ENCODE measurements around the gene ADGRB2.

DNA sequence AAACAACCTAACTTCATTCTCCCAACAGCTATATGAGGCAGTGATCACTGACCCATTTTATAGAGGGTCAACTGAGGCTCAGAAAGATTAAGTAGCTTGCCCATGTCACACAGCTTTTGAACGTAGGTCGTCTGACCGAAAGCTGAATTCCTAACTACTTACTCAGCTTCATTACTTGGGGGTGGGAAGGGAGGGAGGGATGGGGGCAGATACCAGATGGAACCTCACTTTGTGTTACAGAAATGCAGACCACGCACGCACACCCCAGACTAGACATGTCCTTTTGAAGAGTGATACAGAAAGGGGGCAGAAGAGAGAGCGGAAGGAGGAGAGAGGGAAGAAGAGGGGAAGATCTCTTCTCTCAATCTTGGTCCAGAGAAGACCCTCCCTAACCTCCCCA, 2.3 kb downstream of the ADGRB2 start:
- TF ChIP-seq EP300 (IDR thresholded peaks at IDR 0.05) = no peak
- TF ChIP-seq, protein P1, sequence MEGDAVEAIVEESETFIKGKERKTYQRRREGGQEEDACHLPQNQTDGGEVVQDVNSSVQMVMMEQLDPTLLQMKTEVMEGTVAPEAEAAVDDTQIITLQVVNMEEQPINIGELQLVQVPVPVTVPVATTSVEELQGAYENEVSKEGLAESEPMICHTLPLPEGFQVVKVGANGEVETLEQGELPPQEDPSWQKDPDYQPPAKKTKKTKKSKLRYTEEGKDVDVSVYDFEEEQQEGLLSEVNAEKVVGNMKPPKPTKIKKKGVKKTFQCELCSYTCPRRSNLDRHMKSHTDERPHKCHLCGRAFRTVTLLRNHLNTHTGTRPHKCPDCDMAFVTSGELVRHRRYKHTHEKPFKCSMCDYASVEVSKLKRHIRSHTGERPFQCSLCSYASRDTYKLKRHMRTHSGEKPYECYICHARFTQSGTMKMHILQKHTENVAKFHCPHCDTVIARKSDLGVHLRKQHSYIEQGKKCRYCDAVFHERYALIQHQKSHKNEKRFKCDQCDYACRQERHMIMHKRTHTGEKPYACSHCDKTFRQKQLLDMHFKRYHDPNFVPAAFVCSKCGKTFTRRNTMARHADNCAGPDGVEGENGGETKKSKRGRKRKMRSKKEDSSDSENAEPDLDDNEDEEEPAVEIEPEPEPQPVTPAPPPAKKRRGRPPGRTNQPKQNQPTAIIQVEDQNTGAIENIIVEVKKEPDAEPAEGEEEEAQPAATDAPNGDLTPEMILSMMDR (IDR thresholded peaks at IDR 0.05) = no peak
- no peak for TF ChIP-seq POLR2AphosphoS5 (IDR thresholded peaks at IDR 0.05)

All from sigmoid colon (tissue), 4 donors.